ENCODE results near the gene LGI4.

LGI4 gene

DNA sequence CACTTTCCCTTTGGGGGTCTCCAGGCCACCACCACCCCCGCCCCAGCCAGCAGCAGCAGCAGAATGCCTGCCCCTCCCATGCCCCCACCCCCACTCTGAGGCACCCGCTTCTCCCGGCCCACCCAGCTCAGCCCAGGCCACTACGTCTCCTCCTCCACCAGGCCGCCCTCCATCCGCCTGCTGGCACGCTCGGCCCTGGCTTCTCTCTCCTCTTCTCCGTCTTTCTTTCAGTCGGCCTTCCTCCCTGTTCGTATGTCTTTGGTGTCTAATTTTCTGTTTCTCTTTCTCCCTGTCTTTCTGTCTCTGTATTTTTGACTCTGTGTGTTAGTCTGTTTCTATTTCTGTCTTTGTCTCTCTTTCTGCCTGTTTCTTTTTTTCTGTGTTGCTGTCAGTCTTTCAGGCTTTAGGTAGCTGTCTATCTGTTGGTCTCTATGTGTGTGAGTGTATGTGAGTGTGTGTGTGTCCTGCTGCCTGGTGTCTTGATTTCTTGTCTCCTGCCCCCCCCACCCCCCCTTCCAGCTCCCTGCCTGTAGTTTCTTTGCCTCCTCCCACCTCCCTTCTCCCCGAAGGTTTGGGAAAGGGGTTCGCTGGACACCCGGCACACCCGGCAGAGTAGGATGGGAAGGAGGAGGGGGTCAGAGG lies at the start of gene LGI4:
Gene LGI4 (minus strand): TSS at position 459 of the 642 bp plus-strand sequence. CDS start 379 bp downstream, at position 80.
- peak; percentile 74 for DNase-seq

DNA sequence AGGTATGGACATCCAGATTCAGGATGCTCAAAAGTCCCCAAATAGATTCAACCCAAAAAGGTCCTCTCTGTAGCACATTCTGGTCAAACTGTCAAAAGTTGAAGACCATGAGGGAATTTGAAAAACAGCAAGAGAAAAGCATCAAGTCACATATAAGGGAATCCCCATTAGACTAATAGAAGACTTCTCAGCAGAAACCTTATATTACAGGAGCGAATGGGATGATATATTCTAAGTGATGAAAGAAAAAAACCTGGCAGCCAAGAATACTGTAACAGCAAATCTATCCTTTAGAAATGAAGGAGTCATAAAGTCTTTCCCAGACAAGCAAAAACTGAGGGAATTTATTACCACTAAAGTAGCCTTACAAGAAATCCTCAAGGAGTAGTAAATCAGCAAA lies 49.4 kb upstream of the LGI4 start:
- DNase-seq, result no peak

DNA sequence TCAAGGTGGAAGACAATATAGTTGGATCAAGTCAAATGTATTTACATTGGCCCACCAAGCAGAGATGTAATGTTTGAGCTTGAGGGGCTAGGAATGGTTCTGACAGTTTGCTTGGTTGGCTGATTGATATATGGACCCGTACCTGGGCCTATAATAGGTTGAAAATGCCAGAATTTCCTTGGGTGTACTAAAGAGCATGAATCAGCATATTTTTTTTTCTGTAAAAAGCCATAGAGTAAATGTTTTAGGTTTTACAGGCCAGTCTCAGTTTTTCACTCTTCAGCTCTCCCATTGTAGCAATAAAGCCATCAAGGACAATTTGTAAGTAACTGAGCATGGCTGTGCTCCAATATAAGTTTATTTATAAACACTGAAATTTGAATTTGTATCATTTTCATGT lies 46.5 kb upstream of the LGI4 start:
- DNase-seq, result no peak

DNA sequence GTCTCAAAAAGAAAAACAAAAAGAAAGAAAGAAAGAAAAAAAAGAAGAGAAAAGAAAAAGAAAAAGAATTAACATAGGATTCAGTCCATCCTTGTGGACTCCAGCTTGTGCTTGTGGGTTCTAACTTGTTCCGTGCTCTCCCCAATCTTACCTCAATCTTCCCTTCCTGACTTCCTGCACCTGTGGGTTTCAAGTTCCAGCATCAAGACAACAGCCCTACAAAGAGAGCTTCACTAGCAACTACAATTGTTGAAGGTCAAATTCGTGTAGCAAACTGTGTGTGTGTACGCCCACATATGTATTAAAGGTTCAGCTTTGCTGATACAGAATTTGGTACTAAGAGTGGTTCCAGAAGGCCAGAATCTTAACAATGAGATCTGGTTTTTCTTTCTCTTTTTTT lies 45.0 kb upstream of the LGI4 start:
- DNase-seq, result no peak

DNA sequence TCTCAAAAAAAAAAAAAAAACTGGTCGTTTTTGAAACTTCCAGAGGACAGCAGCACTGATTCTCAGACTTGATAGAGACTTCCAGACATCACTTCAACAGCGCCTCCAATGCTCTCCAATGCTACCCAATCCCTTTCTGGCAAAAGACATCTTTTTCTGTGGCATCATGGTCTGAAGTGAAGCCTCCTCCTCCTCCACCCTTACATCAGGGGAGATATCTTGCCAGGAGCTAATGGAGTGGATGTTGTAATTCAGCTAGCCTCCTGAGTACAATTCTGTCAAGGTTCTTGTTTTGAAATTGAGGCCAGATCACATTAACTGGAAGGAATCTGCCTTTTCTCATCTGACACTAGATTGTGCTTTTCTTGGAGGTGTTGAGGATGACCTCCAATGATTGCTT lies 43.8 kb upstream of the LGI4 start:
- no peak for DNase-seq

DNA sequence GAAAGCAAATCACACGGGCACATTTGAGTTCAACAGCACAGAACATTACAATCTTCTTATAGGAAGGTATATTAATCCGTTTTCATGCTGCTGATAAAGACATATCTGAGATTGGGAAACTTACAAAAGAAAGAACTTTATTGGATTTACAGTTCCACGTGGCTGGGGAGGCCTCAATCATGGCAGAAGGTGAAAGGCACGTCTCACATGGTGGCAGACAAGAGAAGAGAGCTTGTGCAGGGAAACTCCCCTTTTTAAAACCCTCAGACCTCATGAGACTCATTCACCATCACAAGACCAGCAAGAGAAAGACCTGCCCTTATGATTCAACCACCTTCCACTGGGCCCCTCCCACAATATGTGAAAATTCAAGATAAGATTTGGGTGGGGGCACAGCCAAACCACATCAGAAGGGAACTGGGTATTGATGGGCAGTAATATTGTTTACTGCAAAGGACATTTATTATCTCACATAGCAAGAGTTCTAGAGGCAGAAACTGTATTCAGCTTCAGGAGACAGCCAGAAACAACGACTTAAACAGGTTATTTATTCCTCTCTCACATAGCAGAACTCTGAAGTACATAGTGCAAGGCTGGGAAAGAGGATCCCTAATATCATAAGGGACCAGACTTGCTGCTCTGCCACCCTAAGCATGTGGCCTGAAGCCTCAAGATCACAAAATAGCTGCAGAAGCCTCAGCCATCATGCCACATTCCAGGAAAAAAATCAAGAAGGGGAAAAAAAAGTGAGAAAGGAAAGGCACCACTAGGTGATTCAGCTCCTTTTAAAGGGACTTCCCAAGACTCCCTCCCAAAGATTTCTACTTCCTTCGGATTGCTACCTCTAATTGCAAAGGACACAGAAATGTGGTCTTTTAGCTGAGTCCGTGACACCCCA lies 42.8 kb upstream of the LGI4 start:
- no peak for DNase-seq

DNA sequence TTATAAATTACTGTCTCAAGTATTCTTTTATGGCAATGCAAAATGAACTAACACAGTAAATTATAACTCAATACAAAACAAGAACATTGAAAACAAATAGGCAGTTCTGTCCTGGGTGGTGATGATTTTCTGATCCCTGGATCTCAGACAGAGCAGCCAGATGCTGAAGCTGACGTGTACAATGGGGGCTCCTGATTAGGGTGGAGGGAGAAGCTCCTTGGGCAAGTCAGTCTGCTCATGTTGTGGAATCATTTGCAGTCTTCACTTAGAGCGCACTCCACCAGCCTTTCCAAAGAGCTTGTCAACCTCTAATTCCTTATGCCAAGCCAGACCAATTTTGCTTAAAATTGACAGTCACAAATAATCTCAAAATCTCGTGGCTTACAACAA lies 41.3 kb upstream of the LGI4 start:
- no peak for DNase-seq

DNA sequence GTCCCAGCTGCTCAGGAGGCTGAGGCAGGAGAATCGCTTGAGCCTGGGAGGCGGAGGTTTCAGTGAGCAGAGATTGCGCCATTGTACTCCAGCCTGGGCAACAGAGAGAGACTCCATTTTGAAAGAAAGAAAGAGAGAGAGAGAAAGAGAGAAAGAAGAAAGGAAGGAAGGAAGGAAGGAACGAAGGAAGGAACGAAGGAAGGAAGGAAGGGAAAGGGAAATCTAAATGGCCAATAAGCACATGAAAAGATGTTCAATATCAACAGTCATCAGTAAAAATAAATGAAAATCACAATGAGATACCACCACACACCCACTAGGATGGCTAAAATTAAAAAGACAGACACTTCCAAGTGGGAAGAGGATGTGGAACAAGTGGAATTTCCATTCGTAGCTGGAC lies 39.4 kb upstream of the LGI4 start:
- DNase-seq, result no peak

DNA sequence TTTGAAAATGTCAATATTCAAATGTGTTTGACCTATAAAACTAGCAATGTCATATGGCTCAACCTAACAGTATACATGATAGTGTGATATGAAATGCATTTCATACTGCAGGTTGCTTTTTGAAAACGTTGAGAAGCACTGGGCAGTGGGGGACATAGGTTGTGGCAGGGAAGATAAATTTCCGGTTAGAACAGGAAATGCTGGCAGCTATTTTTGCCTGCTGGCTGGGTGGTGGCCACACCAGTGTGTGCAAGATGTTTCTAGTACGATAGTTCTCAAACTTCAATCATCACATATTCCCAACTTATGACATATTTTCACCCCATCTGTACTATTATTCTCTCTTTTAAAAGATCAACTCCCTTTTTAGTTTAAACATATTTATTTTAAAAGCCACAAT lies 36.9 kb upstream of the LGI4 start:
- no peak for DNase-seq

DNA sequence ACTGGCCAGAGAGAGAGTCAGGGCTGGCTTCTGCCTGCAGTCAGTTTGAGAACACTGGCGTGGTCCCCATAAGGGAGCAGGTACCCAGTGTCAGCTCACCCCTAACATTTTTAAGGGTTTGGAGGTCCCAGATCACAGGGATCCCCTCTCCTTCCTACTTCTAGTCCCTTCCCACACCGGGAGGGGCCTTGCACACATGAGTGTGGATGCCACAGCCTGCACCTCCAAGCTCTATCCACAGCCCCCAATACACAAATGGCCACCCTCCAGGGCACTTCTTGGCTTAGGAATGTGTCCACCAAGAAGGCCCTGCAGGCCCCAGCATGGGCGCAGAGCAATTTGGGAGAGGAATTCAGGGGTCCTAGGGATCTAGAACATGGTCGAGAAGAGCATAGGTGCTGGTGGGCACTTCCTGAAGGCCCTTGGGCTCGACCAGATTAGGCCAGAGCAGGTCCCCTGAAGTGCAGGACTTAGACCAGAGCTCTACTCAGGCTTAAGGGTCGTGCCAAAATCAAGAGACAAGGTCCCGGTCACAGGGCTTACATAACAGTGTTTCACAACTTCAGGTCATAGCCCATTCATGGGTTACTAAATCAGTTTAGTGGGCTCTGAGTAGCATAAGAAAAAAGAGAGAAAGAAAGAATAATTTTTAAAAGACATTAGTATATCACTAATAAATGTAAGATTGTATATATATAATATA lies 35.7 kb upstream of the LGI4 start:
- DNase-seq, result no peak

DNA sequence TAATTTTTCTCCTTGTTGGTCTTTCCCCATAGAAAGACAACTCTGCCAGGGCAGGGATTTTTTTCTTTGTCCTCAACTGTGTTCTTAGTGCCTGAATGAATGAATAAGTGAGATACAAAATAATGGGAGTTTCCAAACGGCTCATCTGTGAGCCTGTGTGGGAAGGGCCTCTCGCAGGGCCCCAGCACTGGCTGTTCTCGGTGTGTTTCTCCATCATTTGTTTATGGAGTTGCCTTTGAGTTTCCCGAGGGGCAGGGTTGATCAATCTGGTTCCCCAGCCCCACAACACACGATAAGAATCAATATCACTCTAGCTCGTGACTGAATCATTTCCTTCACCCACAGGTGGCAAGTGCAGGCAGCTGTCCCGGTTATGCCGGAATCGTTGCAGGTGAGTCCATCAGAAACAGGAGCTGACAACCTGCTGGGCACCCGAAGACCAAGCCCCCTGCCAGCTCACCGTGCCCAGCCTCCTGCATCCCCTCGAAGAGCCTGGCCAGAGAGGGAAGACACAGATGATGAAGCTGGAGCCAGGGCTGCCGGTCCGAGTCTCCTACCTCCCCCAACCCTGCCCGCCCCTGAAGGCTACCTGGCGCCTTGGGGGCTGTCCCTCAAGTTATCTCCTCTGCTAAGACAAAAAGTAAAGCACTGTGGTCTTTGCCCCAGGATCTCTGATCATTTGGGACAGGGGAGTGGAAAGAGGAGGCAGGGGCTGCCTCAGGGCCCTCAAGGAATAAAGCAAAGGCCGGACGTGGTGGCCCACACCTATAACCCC lies 34.5 kb upstream of the LGI4 start:
- DNase-seq, result no peak

DNA sequence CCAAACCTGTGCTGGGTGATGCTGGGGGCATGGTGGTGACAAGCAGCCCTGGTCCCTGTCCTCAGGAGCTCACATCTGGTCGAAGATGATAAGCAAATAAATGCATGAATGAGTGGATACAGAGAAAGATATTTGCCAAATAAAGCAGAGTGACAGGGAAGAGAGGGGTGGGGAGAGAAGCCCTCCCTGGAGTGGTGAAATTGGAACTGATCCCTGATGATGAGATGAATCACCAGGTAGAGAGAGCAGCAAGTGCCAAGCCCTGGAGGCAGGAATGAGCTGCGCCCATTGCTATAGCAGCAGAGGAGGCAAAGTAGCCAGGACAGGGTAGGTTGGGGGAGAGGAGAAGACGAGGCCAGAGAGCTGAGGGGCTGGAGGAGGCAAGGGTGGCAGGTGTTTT lies 33.3 kb upstream of the LGI4 start:
- no peak for DNase-seq

DNA sequence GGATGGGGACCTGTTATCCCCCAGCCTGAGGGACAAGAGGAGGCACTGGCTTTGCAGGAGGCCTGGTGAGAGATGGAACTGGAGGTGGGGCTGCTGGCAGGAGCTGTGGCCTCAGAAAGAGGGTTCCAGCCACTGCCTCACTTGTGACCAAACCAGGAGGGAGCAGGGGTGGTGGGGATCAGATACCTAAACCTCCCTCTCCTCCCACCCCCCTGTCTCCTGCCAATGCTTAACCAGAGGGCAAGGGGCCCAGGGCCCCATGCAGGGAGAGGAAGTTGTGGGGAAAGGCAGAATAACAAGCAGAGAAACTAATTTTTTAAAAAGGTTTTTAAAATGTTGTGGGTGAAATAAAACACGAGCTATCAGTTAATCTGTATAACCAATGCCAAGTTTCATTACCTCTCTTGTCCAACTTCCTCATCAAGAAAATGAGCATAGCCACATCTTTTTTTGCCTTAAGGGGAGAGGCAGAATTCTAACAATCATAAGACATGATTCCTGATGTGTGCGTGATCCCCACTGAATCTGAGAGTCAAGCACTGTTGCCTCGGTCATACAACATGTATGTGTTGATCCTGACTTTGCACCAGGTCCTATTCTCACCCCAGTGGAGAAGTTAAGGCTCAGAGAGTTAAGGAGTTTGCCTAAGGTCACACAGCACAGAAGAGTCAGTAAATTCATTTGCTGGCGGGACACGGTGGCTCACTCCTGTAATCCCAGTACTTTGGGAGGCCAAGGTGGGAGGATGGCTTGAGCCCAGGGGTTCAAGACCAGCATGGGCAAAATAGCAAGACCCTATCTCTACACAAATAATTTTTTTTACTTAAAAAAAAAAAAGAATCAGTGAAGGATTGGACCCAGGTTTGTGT lies 32.6 kb upstream of the LGI4 start:
- no peak for DNase-seq

DNA sequence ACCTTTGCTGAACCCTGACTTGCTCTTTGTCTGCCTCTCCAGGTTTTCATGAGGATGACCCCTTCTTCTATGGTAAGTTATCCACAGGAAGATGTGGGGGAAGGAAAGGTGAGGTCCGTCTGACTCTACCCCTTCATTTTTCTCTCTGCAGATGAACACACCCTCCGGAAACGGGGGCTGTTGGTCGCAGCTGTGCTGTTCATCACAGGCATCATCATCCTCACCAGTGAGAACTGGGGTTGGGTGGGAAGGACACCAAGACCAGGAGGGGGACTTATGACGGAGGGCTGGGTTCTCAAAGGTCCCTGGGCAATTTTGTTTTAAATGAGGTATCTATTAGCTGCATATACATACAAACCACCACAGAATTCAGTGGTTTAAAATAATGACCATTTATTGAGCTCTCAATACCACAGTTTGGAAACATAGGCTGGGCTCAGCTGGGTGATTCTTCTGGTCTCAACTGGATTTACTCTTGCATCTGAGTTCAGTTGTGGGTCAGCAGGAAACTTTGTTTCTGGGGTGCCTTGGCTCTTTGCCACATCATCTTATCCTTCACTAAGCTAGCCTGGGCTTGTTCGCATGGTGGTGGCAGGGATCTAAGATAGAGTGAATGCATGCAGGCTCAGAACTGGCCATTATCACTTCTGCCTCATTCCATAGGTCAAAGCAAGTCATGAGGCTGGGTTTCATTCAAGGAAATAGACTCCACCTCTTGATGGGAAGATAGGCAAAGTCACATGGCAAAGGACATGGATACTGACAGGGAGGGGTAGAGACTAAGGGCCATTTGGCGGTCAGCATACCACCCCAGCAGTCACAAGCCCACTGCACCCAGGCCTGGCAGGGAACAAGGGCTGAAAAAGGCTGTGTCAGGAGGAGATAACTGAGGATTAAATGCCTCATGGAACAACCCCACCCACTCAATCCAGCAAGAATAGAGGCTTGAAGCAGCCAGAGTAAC lies 31.5 kb upstream of the LGI4 start:
- no peak for DNase-seq

DNA sequence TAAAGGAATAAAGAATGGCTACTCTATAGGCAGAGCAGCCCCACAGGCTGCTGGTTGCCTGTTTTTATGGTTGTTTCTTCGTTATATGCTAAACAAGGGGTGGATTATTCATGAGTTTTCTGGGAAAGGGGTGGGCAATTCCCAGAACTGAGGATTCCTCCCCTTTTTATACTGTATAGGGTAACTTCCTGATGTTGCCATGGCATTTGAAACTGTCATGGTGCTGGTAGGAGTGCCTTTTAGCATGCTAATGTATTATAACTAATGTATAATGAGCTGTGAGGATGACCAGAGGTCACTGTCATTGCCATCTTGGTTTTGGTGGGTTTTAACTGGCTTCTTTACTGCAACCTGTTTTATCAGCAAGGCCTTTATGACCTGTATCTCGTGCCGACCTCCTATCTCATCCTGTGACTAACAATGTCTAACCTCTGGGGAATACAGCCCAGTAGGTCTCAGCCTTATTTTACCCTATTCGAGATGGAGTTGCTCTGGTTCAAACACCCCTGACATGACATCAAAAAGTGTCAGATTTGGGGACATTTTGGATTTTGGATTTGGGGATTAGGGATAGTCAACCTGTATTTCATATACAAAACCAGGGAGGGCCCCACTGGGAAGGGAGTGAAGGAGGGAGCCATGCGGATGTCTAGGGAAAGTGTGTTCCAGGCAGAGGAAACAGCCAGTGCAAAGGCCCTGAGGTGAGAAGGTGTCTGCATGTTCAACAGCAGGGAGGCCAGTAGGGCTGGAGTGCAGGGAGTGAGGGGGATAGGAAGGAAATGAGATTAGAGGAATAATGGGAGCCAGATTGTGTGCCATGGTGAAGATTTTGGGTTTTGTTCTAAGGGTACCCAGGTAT lies 30.6 kb upstream of the LGI4 start:
- DNase-seq, result no peak

DNA sequence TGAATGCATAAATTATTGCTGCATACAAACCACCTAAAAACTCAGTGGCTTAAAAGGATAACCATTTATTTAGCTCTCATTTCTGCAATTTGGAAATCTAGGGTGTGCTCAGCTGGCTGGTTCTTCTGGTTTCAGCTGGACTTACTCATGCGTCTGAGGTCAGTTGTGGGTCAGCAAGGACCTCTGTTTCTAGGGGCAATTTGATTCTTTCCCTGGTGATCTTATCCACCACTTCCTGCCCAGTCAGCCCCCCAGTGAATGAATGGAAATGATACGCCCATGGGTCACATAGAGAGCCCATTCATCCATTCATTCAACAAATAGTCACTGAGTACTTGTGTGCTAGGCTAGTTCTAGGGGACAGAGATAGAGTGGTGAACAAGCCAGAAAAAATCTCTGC lies 29.6 kb upstream of the LGI4 start:
- no peak for DNase-seq

DNA sequence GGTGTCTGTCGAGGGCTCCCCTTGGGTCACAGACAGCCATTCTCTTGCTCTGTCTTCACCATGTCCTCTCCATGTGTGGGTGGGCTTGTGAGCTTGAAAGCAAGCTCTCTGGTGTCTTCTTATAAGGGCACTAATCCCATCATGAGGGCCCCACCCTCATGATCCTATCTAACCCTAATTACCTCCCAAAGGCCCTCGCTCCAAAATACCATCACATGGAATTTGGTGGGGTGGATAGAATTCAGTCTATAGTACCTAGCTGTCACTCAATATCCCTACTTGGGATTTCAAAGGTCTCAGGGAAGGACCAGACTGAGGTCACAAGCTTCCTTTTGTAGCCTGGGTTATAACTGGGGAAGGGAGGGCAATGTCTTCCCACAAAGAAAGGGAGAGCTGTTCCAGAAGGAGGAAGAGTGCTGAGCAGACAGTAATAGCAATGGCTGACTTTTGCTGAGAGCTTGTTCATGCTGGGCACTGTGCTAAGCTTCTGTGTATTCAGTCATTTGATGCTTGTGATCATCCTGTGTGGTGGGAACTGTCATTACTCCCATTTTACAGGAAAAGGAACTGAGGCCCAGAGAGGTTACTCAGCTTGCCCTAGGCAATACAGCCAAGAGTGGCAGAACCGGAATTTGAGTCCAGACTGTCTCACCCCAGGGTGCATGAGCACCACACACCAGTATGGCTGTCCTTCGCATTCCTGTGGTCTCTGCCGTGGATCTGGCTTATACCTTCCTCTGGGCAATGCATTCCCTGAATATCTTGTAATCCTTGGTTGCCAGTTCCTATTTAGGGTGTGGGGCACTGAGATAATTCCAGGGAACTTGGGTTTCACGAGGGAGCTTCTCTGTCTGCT lies 27.8 kb upstream of the LGI4 start:
- DNase-seq, result no peak

DNA sequence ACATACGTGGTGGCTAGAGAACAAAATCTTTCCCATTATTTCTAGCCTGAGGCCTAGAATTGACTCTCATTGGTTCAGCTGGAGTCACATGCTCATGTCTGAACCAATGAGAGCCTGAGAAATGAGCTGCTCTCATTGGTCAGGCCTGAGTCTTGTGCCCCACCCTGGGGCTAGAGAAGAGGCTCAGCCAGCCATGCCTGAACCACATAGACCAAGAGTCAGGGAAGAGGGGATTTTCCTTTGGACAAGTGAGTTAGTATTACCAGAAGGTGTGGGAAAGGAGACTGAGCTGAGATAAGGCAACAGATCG lies 26.5 kb upstream of the LGI4 start:
- DNase-seq, result no peak

Measured in eye (tissue), 1 donor.